ENCODE measurements around the gene MRFAP1L1.

DNA sequence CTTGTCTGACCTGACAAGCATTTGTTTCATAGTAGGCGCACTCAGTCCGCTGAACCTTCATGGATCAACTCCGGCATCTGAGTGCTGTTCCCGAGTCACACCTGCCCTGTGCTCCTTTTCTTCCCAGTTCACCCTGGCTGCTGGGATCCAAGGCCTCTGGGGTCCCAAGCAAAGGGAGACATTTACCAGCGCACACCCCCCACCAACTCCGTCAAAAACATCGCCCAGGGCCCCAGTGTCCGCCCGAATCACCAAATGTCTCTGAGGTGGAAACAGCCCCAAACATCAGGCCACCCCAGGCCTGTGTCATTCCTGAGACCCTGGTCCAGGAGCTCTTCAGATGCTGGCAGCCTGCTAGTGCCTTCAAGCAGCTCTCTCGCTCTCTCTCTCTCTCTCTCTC lies 11.5 kb upstream of the MRFAP1L1 start:
- TF ChIP-seq, protein P1, sequence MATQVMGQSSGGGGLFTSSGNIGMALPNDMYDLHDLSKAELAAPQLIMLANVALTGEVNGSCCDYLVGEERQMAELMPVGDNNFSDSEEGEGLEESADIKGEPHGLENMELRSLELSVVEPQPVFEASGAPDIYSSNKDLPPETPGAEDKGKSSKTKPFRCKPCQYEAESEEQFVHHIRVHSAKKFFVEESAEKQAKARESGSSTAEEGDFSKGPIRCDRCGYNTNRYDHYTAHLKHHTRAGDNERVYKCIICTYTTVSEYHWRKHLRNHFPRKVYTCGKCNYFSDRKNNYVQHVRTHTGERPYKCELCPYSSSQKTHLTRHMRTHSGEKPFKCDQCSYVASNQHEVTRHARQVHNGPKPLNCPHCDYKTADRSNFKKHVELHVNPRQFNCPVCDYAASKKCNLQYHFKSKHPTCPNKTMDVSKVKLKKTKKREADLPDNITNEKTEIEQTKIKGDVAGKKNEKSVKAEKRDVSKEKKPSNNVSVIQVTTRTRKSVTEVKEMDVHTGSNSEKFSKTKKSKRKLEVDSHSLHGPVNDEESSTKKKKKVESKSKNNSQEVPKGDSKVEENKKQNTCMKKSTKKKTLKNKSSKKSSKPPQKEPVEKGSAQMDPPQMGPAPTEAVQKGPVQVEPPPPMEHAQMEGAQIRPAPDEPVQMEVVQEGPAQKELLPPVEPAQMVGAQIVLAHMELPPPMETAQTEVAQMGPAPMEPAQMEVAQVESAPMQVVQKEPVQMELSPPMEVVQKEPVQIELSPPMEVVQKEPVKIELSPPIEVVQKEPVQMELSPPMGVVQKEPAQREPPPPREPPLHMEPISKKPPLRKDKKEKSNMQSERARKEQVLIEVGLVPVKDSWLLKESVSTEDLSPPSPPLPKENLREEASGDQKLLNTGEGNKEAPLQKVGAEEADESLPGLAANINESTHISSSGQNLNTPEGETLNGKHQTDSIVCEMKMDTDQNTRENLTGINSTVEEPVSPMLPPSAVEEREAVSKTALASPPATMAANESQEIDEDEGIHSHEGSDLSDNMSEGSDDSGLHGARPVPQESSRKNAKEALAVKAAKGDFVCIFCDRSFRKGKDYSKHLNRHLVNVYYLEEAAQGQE (IDR thresholded peaks at IDR 0.05; ENCODE audit: unreplicated experiment): no peak
- TF ChIP-seq, protein P2, sequence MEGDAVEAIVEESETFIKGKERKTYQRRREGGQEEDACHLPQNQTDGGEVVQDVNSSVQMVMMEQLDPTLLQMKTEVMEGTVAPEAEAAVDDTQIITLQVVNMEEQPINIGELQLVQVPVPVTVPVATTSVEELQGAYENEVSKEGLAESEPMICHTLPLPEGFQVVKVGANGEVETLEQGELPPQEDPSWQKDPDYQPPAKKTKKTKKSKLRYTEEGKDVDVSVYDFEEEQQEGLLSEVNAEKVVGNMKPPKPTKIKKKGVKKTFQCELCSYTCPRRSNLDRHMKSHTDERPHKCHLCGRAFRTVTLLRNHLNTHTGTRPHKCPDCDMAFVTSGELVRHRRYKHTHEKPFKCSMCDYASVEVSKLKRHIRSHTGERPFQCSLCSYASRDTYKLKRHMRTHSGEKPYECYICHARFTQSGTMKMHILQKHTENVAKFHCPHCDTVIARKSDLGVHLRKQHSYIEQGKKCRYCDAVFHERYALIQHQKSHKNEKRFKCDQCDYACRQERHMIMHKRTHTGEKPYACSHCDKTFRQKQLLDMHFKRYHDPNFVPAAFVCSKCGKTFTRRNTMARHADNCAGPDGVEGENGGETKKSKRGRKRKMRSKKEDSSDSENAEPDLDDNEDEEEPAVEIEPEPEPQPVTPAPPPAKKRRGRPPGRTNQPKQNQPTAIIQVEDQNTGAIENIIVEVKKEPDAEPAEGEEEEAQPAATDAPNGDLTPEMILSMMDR (conservative IDR thresholded peaks at IDR 0.05; ENCODE audit: low read depth in 2 of 2): no peak
